Tibial artery (tissue), 4 donors: ENCODE results near the gene CAMSAP1.

Source experiments
- DNase-seq, 2 donors: peaks; one replicate each; pipeline ENCODE4 v3.0.0-alpha.2; 2019
- H3K27ac ChIP-seq, 2 donors: fragments of 200-600 bp; sonication (generic) in 1 of 2; 1 replicate in 1 of 2; 2 replicates in 1 of 2; pipeline ENCODE4 v1.5.1; 2018 to 2019; ENCODE audit warnings: mild to moderate bottlenecking in 1 of 2
- H3K27me3 ChIP-seq, 2 donors: fragments of 200-600 bp; sonication (generic) in 1 of 2; one replicate each; pipeline versions ENCODE4 v1.5.1 to v1.6.0; 2016 to 2019
- H3K36me3 ChIP-seq, 3 donors: fragments of 200-600 bp; sonication (generic) in 2 of 3; one replicate each; pipeline ENCODE4 v1.5.1; 2016 to 2019; ENCODE audit warnings: mild to moderate bottlenecking in 2 of 3
- H3K4me1 ChIP-seq, 4 donors: fragments of 200-600 bp; sonication (generic) in 2 of 4; 1 replicate in 3 of 4; 2 replicates in 1 of 4; pipeline ENCODE4 v1.5.1; 2016 to 2019
- H3K4me3 ChIP-seq, 2 donors: fragments of 200-600 bp; sonication (generic) in 1 of 2; 1 replicate in 1 of 2; 2 replicates in 1 of 2; pipeline ENCODE4 v1.5.1; 2018 to 2019; ENCODE audit warnings: mild to moderate bottlenecking in 2 of 2
- H3K9me3 ChIP-seq, 3 donors: fragments of 200-600 bp; sonication (generic) in 1 of 3; one replicate each; pipeline ENCODE4 v1.5.1; 2016 to 2019
- CTCF ChIP-seq, 2 experiments: fragments of 200-600 bp in 1 of 2; fragments of 450-650 bp in 1 of 2; IDR thresholded peaks; one replicate each; pipeline ENCODE4 v1.5.1; 2017 to 2019; ENCODE audit warnings: antibody characterized with exemption in 2 of 2, mild to moderate bottlenecking in 1 of 2, moderate library complexity in 1 of 2
- intact Hi-C: fragments of 100-400 bp; cut with DNase I; formaldehyde crosslinking; loops from one replicate; pipeline ENCODE4 v1.15.0; 2023; ENCODE audit warnings: low total_unique reads

Gene CAMSAP1

DNA sequence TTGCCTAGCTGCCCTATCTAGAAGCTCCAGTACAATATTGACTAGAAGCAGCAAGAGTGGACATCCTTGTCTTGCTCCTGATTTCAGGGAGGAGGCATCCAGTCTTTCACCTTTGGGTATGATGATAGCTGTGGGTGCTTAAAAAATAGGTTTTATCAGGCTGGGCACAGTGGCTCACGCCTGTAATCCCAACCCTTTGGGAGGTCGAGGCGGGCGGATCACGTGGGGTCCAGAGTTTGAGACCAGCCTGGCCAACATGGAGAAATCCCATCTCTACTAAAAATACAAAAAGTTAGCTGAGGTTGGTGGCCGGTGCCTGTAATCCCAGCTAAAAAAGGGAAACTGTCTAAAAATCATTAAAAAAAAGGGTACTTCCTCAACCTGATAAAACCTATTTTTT is 2.0 kb upstream of the CAMSAP1 start:
- DNase-seq = peak in 1 of 2 donors; percentile 38
- peaks cover 0 to 41% (median 28%) of the 10 kb centered on the region in 4 donors for H3K4me1 ChIP-seq
- H3K4me3 ChIP-seq = no peak overlapping the region
- H3K36me3 ChIP-seq = peaks cover 39 to 40% (median 40%) of the 10 kb centered on the region in 3 donors
- H3K27me3 ChIP-seq = no peaks in the 10 kb centered on the region
- H3K9me3 ChIP-seq = peaks cover 0 to 25% (median 22%) of the 10 kb centered on the region in 3 donors
- no peak for TF ChIP-seq CTCF (IDR thresholded peaks at IDR 0.05)
- no peak overlapping the region for H3K27ac ChIP-seq
- intact Hi-C loops = loop anchor here (2.0 kb wide), 1 partner anchor 45 kb away; no protein-coding TSS in a partner anchor

- Histone ChIP-seq H3K27ac (no peak overlapping the region), H3K27me3 (no peaks in the 10 kb centered on the region), H3K9me3 (peaks cover 0 to 20% (median 16%) of the 10 kb centered on the region in 3 donors), H3K36me3 (peaks cover 33 to 34% (median 34%) of the 10 kb centered on the region in 3 donors), H3K4me3 (peak overlapping the region; percentile 91 to 92), H3K4me1 (peaks cover 0 to 41% (median 28%) of the 10 kb centered on the region in 4 donors)
- peak in 1 of 2 donors; percentile 50 for DNase-seq
- intact Hi-C loops = loop anchor here (2.0 kb wide), 1 partner anchor 44 kb away; no protein-coding TSS in a partner anchor
- TF ChIP-seq CTCF (IDR thresholded peaks at IDR 0.05) = no peak
Observed at GRCh38 chr9:135908754-135909204, 1.4 kb upstream of the CAMSAP1 start.

GRCh38 chr9:135908093-135908753 is 877 bp upstream of the CAMSAP1 start:
- Histone ChIP-seq H3K36me3 (peaks cover 28% of the 10 kb centered on the region in 3 donors), H3K27me3 (no peaks in the 10 kb centered on the region), H3K4me1 (peaks cover 0 to 41% (median 28%) of the 10 kb centered on the region in 4 donors), H3K4me3 (peak overlapping the region; percentile 91 to 92), H3K9me3 (peaks cover 0 to 14% (median 12%) of the 10 kb centered on the region in 3 donors), H3K27ac (peak overlapping the region; percentile 90 to 91)
- no peak for TF ChIP-seq CTCF (IDR thresholded peaks at IDR 0.05)
- intact Hi-C loops = loop anchor here (2.0 kb wide), 1 partner anchor 43 kb away; no protein-coding TSS in a partner anchor
- DNase-seq = peak in 1 of 2 donors; percentile 70

DNA sequence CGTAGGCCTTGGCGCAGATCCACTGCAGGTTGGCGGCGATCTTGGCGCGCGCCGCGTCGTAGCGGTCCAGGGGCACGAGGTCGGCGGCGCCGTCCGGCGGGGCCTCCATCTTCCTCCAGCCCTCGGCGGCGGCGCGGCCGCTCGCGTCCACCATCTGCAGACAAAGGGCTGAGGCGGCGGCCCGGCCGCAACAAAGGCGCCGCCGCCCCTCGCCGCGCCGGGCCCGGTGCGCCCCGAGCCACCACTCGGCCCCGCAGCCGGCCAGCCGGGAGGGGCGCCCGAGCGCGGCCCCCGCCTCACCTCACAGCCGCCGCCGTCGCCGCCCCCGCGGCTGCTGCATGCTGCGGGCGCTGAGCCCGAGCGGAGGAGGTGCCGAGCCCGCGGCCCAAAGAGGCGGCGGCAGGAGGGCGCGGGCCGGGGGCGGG is 328 bp downstream of the CAMSAP1 start:
- H3K4me3 ChIP-seq = peak overlapping the region; percentile 91 to 92
- DNase-seq = no peak
- intact Hi-C loops = loop anchor here (2.0 kb wide), 1 partner anchor 54 kb away; the partner anchor contains the start of gene UBAC1

More for the DNA sequence above, 328 bp downstream of the CAMSAP1 start:
- Histone ChIP-seq H3K4me1 (peaks cover 0 to 41% (median 28%) of the 10 kb centered on the region in 4 donors), H3K9me3 (peaks cover 0 to 5% (median 3%) of the 10 kb centered on the region in 3 donors), H3K27me3 (no peaks in the 10 kb centered on the region), H3K27ac (peak overlapping the region; percentile 67 to 69), H3K36me3 (peaks cover 16% of the 10 kb centered on the region in 3 donors)
- no peak for TF ChIP-seq CTCF (IDR thresholded peaks at IDR 0.05)
